GM12878 (cell line): ENCODE data around the gene CLSTN2. TPM values are rescaled to one million over a fixed set of nuclear protein-coding genes. Genes with fewer than 3 reads are reported as not detected.

Experiments used
- CBX3 ChIP-seq: fragments of 200-600 bp; sonication (generic); IDR thresholded peaks from 2 replicates; pipeline ENCODE4 v1.6.1; 2016; ENCODE audit warnings: low read depth, borderline replicate concordance
- MAX ChIP-seq: IDR thresholded peaks from 2 replicates; pipeline ENCODE4 v1.6.1; 2012; ENCODE audit warnings: low read depth, low read length, improper control_type of control experiment
- MTA3 ChIP-seq: IDR thresholded peaks from 2 replicates; pipeline ENCODE4 v1.6.1; 2012; ENCODE audit warnings: low read length, inconsistent platforms, borderline replicate concordance
- NBN ChIP-seq: fragments of 450-650 bp; IDR thresholded peaks from 2 replicates; pipeline ENCODE4 v1.6.1; 2016
- NKRF ChIP-seq: fragments of 450-650 bp; conservative IDR thresholded peaks from 2 replicates; pipeline ENCODE4 v1.6.1; 2017; ENCODE audit warnings: mild to moderate bottlenecking, moderate library complexity
- POU2F2 ChIP-seq: IDR thresholded peaks from 3 replicates; pipeline ENCODE4 v1.6.1; 2011; ENCODE audit warnings: low read depth, mild to moderate bottlenecking, low read length, borderline replicate concordance
- PRDM15 ChIP-seq: fragments of 450-650 bp; formaldehyde crosslinking; IDR thresholded peaks from 2 replicates; pipeline ENCODE4 v1.4.0; 2020; ENCODE audit warnings: mild to moderate bottlenecking, moderate library complexity
- TBL1XR1 ChIP-seq: IDR thresholded peaks from 2 replicates; pipeline ENCODE4 v1.6.1; 2012; ENCODE audit warnings: low read depth, low read length, improper control_type of control experiment
- TCF7 ChIP-seq: IDR thresholded peaks from 2 replicates; pipeline ENCODE4 v1.6.1; 2014; ENCODE audit warnings: antibody characterized with exemption, borderline replicate concordance
- ZNF687 ChIP-seq: fragments of 450-650 bp; IDR thresholded peaks from 2 replicates; pipeline ENCODE4 v1.6.1; 2017; ENCODE audit warnings: mild to moderate bottlenecking, moderate library complexity
- polyA plus RNA-seq, 11 experiments: library from polyadenylated mRNA; depleted of rRNA in 4 of 11; unstranded in 6 of 11; stranded (reverse) in 5 of 11; fragments of >200 nt; fragmentation: Nextera tagmentation in 4 of 11; fragmentation: Illumina TruSeq in 1 of 11; extraction: Ambion mirVana in 4 of 11; extraction: Trizol in 1 of 11; gene quantifications; 1 replicate in 1 of 11; 2 replicates in 10 of 11; pipeline versions ENCODE4 v1.2.1 to v1.2.3, GENCODE V29; 2011 to 2016; ENCODE audit warnings: inconsistent platforms in 2 of 11, missing spikeins in 2 of 11, low read depth in 1 of 11
- total RNA-seq, 4 experiments: library from RNA; depleted of rRNA in 3 of 4; stranded (reverse); fragments of >200 nt in 3 of 4; fragmentation: Illumina TruSeq in 1 of 4; extraction: Trizol in 1 of 4; gene quantifications; 2 replicates each; pipeline versions ENCODE4 v1.2.1 to v1.2.3, GENCODE V29; 2013 to 2021

Gene CLSTN2
- total and polyA plus RNA-seq, 10 of the 15 experiments (the other 5 are each of a cell fraction or from before 2014, with no cell fraction given): under 0.01 to 0.10 (median under 0.01) TPM; not detected in 5

DNA sequence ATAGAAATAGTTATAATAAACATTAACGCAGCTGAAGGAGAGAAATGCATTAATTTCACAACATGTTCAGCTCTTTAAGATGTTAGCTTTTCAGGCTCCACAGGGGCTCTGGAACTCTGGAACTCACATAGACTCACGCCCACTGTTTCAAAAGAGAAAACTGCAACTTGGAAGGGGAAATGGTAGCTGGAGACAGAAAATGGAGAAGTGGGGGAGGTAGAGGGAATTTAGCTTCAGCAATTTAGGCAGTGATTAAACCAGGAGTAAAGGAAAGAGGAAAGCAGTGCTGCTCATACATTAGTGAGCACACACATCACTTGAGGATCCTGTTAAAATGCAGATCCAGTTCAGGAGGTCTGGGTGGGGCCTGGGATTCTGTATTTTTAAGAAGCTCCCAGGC is 468.1 kb downstream of the CLSTN2 start (continued):
- TF ChIP-seq NBN (no peak), TCF7 (no peak), ZNF687 (no peak), MAX (no peak), POU2F2 (no peak), NKRF (no peak), TBL1XR1 (no peak), MTA3 (no peak), CBX3 (no peak), PRDM15 (CRISPR knock-in tag) (no peak)
